B cell (primary cell): Measurements from ENCODE around the gene NPAS3. TPM values are rescaled to one million over a fixed set of nuclear protein-coding genes. Genes with fewer than 3 reads are reported as not detected.

Source experiments
- ATAC-seq: fragments of 200-7000 bp; cut with Tn5 transposase; one replicate; pipeline ENCODE4 v1.10.0; 2021; ENCODE audit warnings: low read depth, mild to moderate bottlenecking, moderate number of reproducible peaks, moderate library complexity
- CTCF ChIA-PET: fragments of 350-600 bp; sonication (Branson Sonifier 250); formaldehyde crosslinking; loops from one replicate; lab custom pipeline; 2021; ENCODE audit warnings: antibody characterized with exemption, inconsistent platforms; lab: Charles Lee
- POLR2A ChIA-PET: fragments of 350-600 bp; sonication (Branson Sonifier 250); formaldehyde crosslinking; loops from one replicate; lab custom pipeline; 2021; ENCODE audit warnings: antibody characterized with exemption; lab: Charles Lee
- DNase-seq: peaks from one replicate; pipeline ENCODE4 v3.0.0; 2013
- H2AFZ ChIP-seq: 2 replicates; pipeline ENCODE4 v1.6.1; 2012; ENCODE audit warnings: mild to moderate bottlenecking, low read depth, low read length; ENCODE audit not compliant: insufficient read depth, poor library complexity, severe bottlenecking
- H3K27ac ChIP-seq, 2 donors: 1 replicate in 1 of 2; 2 replicates in 1 of 2; pipeline ENCODE4 v1.5.1; 2012 to 2013; ENCODE audit warnings: low read length in 2 of 2, mild to moderate bottlenecking in 2 of 2, moderate library complexity in 1 of 2
- H3K27me3 ChIP-seq, 4 experiments: fragments of 200-600 bp in 1 of 4; sonication (generic) in 1 of 4; replicated peaks in 1 of 4; 1 replicate in 2 of 4; 2 replicates in 2 of 4; pipeline versions ENCODE4 v1.6.1 to v1.7.0; 2013 to 2016; ENCODE audit warnings: low read length in 3 of 4, mild to moderate bottlenecking in 2 of 4, mixed read lengths in 1 of 4, moderate library complexity in 1 of 4; ENCODE audit not compliant: insufficient read depth in 4 of 4, control insufficient read depth in 3 of 4; ENCODE audit errors: control extremely low read depth in 1 of 4
- H3K36me3 ChIP-seq, 2 experiments: replicated peaks in 1 of 2; 1 replicate in 1 of 2; 2 replicates in 1 of 2; pipeline versions ENCODE4 v1.6.1 to v1.7.1; 2013; ENCODE audit warnings: low read length in 1 of 2; ENCODE audit not compliant: insufficient read depth in 2 of 2, control insufficient read depth in 1 of 2; ENCODE audit errors: control extremely low read depth in 1 of 2, extremely low read depth in 1 of 2
- H3K4me1 ChIP-seq, 2 donors: fragments of 200-600 bp in 1 of 2; sonication (generic) in 1 of 2; 1 replicate in 1 of 2; 2 replicates in 1 of 2; pipeline versions ENCODE4 v1.5.1 to v1.6.1; 2013 to 2017; ENCODE audit warnings: low read length in 2 of 2; ENCODE audit not compliant: control insufficient read depth in 2 of 2, insufficient read depth in 2 of 2
- H3K4me2 ChIP-seq: replicated peaks from 2 replicates; pipeline ENCODE3; 2012; ENCODE audit warnings: mild to moderate bottlenecking, low read depth, low read length; ENCODE audit not compliant: poor library complexity, severe bottlenecking
- H3K4me3 ChIP-seq, 5 experiments: fragments of 200-600 bp in 1 of 5; sonication (generic) in 1 of 5; 1 replicate in 3 of 5; 2 replicates in 2 of 5; pipeline versions ENCODE4 v1.5.1 to v1.7.0; 2011 to 2016; ENCODE audit warnings: low read length in 4 of 5, mild to moderate bottlenecking in 4 of 5, low read depth in 2 of 5, control low read depth in 1 of 5, moderate library complexity in 1 of 5; ENCODE audit not compliant: insufficient read depth in 1 of 5; ENCODE audit errors: control extremely low read depth in 1 of 5, extremely low read depth in 1 of 5
- H3K79me2 ChIP-seq: fragments of 200-600 bp; sonication (generic); one replicate; pipeline ENCODE4 v1.6.0; 2016; ENCODE audit warnings: low read length; ENCODE audit not compliant: control insufficient read depth, insufficient read depth
- H3K9ac ChIP-seq: fragments of 200-600 bp; sonication (generic); 2 replicates; pipeline ENCODE4 v1.6.1; 2017; ENCODE audit warnings: mild to moderate bottlenecking, low read length, moderate library complexity
- H3K9me3 ChIP-seq, 3 donors: one replicate each; pipeline versions ENCODE4 v1.6.1 to v1.7.1; 2013; ENCODE audit warnings: low read length in 2 of 3; ENCODE audit not compliant: control insufficient read depth in 2 of 3, insufficient read depth in 1 of 3; ENCODE audit errors: control extremely low read depth in 1 of 3
- H4K20me1 ChIP-seq: 2 replicates; pipeline ENCODE4 v1.6.0; 2012; ENCODE audit warnings: mild to moderate bottlenecking, low read length; ENCODE audit not compliant: insufficient read depth, control insufficient read depth, poor library complexity, severe bottlenecking
- H3K27ac Mint-ChIP-seq: one replicate; pipeline ENCODE4 v1.8.0; 2021; ENCODE audit warnings: mixed read lengths
- H3K27me3 Mint-ChIP-seq: one replicate; pipeline ENCODE4 v1.8.0; 2021; ENCODE audit warnings: mixed read lengths
- H3K4me1 Mint-ChIP-seq: one replicate; pipeline ENCODE4 v1.8.0; 2021; ENCODE audit warnings: mixed read lengths
- H3K4me3 Mint-ChIP-seq: one replicate; pipeline ENCODE4 v1.8.0; 2021; ENCODE audit warnings: mixed read lengths
- H3K9me3 Mint-ChIP-seq: one replicate; pipeline ENCODE4 v1.8.0; 2022; ENCODE audit warnings: mixed read lengths; ENCODE audit not compliant: insufficient read depth
- CTCF ChIP-seq: fragments of 200-600 bp; IDR thresholded peaks from one replicate; pipeline ENCODE4 v1.8.0; 2022; ENCODE audit warnings: antibody characterized with exemption, mild to moderate bottlenecking
- EZH2 ChIP-seq: IDR thresholded peaks from 2 replicates; pipeline ENCODE4 v1.6.1; 2012; ENCODE audit warnings: borderline replicate concordance, low read depth, mild to moderate bottlenecking, moderate library complexity, low read length; ENCODE audit not compliant: insufficient read depth, poor library complexity, severe bottlenecking
- WGBS: methylation state at CpG from one replicate; pipeline ENCODE4 v1.1.5; 2013; ENCODE audit warnings: missing lambda C conversion rate; ENCODE audit not compliant: insufficient coverage; 5-methylcytosine and 5-hydroxymethylcytosine counted together
- intact Hi-C: fragments of 100-400 bp; cut with micrococcal nuclease; formaldehyde crosslinking; loops from one replicate; pipeline ENCODE4 v1.10.0; 2022
- polyA plus RNA-seq: library from polyadenylated mRNA; depleted of rRNA; stranded (reverse); fragments of >200 nt; gene quantifications from 2 replicates; pipeline ENCODE4 v1.2.3, GENCODE V29; 2012
- total RNA-seq, 2 donors: library from RNA; stranded (reverse); fragments of 120-200 nt in 1 of 2; gene quantifications; 1 replicate in 1 of 2; 2 replicates in 1 of 2; pipeline versions ENCODE4 v1.2.3 to v1.2.4, GENCODE V29; 2013 to 2022

NPAS3 gene
- total and polyA plus RNA-seq, 2 donors (not counting 1 experiment from before 2014, with no cell fraction given) = not detected

- H3K4me3 ChIP-seq = no peak overlapping the region
- intact Hi-C loops = no loop called here
- no peaks in the 10 kb centered on the region for H4K20me1 ChIP-seq
- H3K27me3 Mint-ChIP-seq = no peaks in the 10 kb centered on the region
- H3K9ac ChIP-seq = no peak overlapping the region
- H3K4me3 Mint-ChIP-seq = no peak overlapping the region
- ATAC-seq (no peak), DNase-seq (no peak)
- no peaks in the 10 kb centered on the region for H3K27me3 ChIP-seq
- no peak overlapping the region for H2AFZ ChIP-seq
- ChIA-PET POLR2A (no interaction called here), CTCF (no interaction called here)
- H3K9me3 ChIP-seq = no peaks in the 10 kb centered on the region
- TF ChIP-seq EZH2 = no peak
- no peak for TF ChIP-seq CTCF
- H3K4me1 ChIP-seq = no peaks in the 10 kb centered on the region
- H3K9me3 Mint-ChIP-seq = no peaks in the 10 kb centered on the region
- H3K4me1 Mint-ChIP-seq = no peaks in the 10 kb centered on the region
- WGBS = no CpG with 5 or more reads among the region's 5 CpGs
- H3K27ac ChIP-seq = no peak overlapping the region
- no peaks in the 10 kb centered on the region for H3K36me3 ChIP-seq
- H3K4me2 ChIP-seq = no peak overlapping the region
- no peaks in the 10 kb centered on the region for H3K79me2 ChIP-seq
- no peak overlapping the region for H3K27ac Mint-ChIP-seq
Observed at GRCh38 chr14:33317675-33318074, 379.0 kb downstream of the NPAS3 start.

- TF ChIP-seq CTCF (no peak), EZH2 (no peak)
- POLR2A ChIA-PET = no interaction called here
Observed at GRCh38 chr14:33323979-33324378, 385.3 kb downstream of the NPAS3 start.

More at GRCh38 chr14:33323979-33324378, 385.3 kb downstream of the NPAS3 start:
- Histone ChIP-seq H3K4me1 (no peaks in the 10 kb centered on the region), H2AFZ (no peak overlapping the region), H4K20me1 (no peaks in the 10 kb centered on the region), H3K36me3 (no peaks in the 10 kb centered on the region), H3K9me3 (no peaks in the 10 kb centered on the region), H3K27ac (no peak overlapping the region), H3K79me2 (no peaks in the 10 kb centered on the region), H3K27me3 (no peaks in the 10 kb centered on the region), H3K4me2 (no peak overlapping the region), H3K9ac (no peak overlapping the region), H3K4me3 (no peak overlapping the region)
- CTCF ChIA-PET = interaction anchor here (0.7 kb wide), 1 partner anchor 11 kb away, joined by 3 read pairs; no protein-coding TSS in a partner anchor
- intact Hi-C loops = no loop called here
- no peak overlapping the region for H3K27ac Mint-ChIP-seq
- H3K4me3 Mint-ChIP-seq = no peak overlapping the region
- DNase-seq (no peak), ATAC-seq (no peak)
- H3K9me3 Mint-ChIP-seq = no peaks in the 10 kb centered on the region
- H3K4me1 Mint-ChIP-seq = no peaks in the 10 kb centered on the region
- WGBS = 84% methylated on average over 3 of the region's 7 CpGs
- no peaks in the 10 kb centered on the region for H3K27me3 Mint-ChIP-seq
